K562 (cell line): ENCODE data around the gene ANKRD61. TPM values are rescaled to one million over a fixed set of nuclear protein-coding genes. Genes with fewer than 3 reads are reported as not detected.

ENCODE experiments used
- KDM4B ChIP-seq, 2 experiments: fragments of 450-650 bp in 1 of 2; sonication (generic) in 1 of 2; IDR thresholded peaks; 2 replicates each; pipeline ENCODE4 v1.6.1; 2016 to 2017; ENCODE audit warnings: borderline replicate concordance in 2 of 2, antibody characterized with exemption in 1 of 2, low read depth in 1 of 2, mild to moderate bottlenecking in 1 of 2
- KLF13 ChIP-seq: fragments of 450-650 bp; IDR thresholded peaks from 2 replicates; pipeline ENCODE4 v1.6.1; 2016; ENCODE audit warnings: missing genetic modification characterization, low read depth, mild to moderate bottlenecking, missing compliant biosample characterization, moderate library complexity, borderline replicate concordance
- MXI1 ChIP-seq: IDR thresholded peaks from 2 replicates; pipeline ENCODE4 v1.6.1; 2011; ENCODE audit warnings: low read depth, mild to moderate bottlenecking, improper control_type of control experiment, low read length
- POLR2A ChIP-seq: fragments of 450-650 bp; conservative IDR thresholded peaks from 2 replicates; pipeline ENCODE4 v1.6.1; 2016
- RNF219 ChIP-seq: fragments of 250-450 bp; sonication (Bioruptor Pico); IDR thresholded peaks from 2 replicates; pipeline ENCODE4 v1.5.0; 2022; ENCODE audit warnings: mild to moderate bottlenecking
- TARDBP ChIP-seq: fragments of 450-650 bp; IDR thresholded peaks from 2 replicates; pipeline ENCODE4 v1.6.1; 2016
- UBTF ChIP-seq, 2 experiments: IDR thresholded peaks; 2 replicates each; pipeline ENCODE4 v1.6.1; 2012; ENCODE audit warnings: improper control_type of control experiment in 2 of 2, low read depth in 2 of 2, low read length in 2 of 2, borderline replicate concordance in 1 of 2
- XRCC4 ChIP-seq: IDR thresholded peaks from one replicate; pipeline ENCODE4 v1.6.1; 2011; ENCODE audit not compliant: insufficient read depth, insufficient read length; ENCODE audit errors: extremely low read depth
- ZBTB43 ChIP-seq: sonication (generic); formaldehyde crosslinking; IDR thresholded peaks from 2 replicates; pipeline ENCODE4 v1.8.0; 2023; ENCODE audit warnings: mild to moderate bottlenecking, missing genetic modification reagents
- ZBTB5 ChIP-seq: fragments of 450-650 bp; IDR thresholded peaks from 2 replicates; pipeline ENCODE4 v1.6.1; 2017; ENCODE audit warnings: antibody characterized with exemption
- ZNF217 ChIP-seq: sonication (generic); formaldehyde crosslinking; IDR thresholded peaks from 2 replicates; pipeline ENCODE4 v1.8.0; 2022; ENCODE audit warnings: mild to moderate bottlenecking, missing genetic modification reagents
- ZNF655 ChIP-seq: fragments of 250-450 bp; sonication (Bioruptor Pico); IDR thresholded peaks from 2 replicates; pipeline ENCODE4 v1.5.0; 2021
- ZNF830 ChIP-seq: fragments of 250-450 bp; sonication (Bioruptor Pico); IDR thresholded peaks from 2 replicates; pipeline ENCODE4 v1.5.0; 2021; ENCODE audit warnings: mild to moderate bottlenecking
- polyA plus RNA-seq, 8 experiments: library from polyadenylated mRNA; depleted of rRNA in 4 of 8; stranded (reverse) in 5 of 8; unstranded in 3 of 8; fragments of >200 nt; fragmentation: Nextera tagmentation in 2 of 8; fragmentation: Illumina TruSeq in 1 of 8; extraction: Ambion mirVana in 2 of 8; extraction: Trizol in 1 of 8; gene quantifications; 2 replicates each; pipeline versions ENCODE4 v1.2.1 to v1.2.3, GENCODE V29; 2011 to 2014; ENCODE audit warnings: inconsistent platforms in 1 of 8, missing spikeins in 1 of 8
- total RNA-seq, 7 experiments: library from RNA; depleted of rRNA in 6 of 7; stranded (reverse); fragments of >200 nt in 6 of 7; fragmentation: Illumina TruSeq in 2 of 7; extraction: Trizol in 2 of 7; gene quantifications; 2 replicates each; pipeline versions ENCODE4 v1.2.1 to v1.2.3, GENCODE V29; 2011 to 2021; ENCODE audit warnings: low replicate concordance in 1 of 7

The ANKRD61 gene
- total and polyA plus RNA-seq, 9 of the 15 experiments (the other 6 are each of a cell fraction or from before 2014, with no cell fraction given), result 0.08 to 0.11 (median 0.09) TPM; not detected in 5

GRCh38 chr7:6008668-6009611 lies 22.2 kb upstream of the ANKRD61 start, which contains the start of the genes AIMP2 and PMS2 (continued):
- TF ChIP-seq POLR2A (peak; percentile 96), KLF13 (tag) (peak; percentile 80; the same call in 1 of the 2 replicates), ZNF217 (CRISPR knock-in tag) (no peak), MXI1 (peak; percentile 59; the same call in 1 of the 2 replicates), UBTF (IDR thresholded peaks at IDR 0.05; ENCODE audit: borderline replicate concordance in 1 of 2, low read depth in 2 of 2, low read length in 2 of 2) (no peak), RNF219 (CRISPR knock-in tag) (no peak), ZNF655 (CRISPR knock-in tag) (no peak), ZNF830 (CRISPR knock-in tag) (0 out of 2 replicates have a peak, but pooled peaks have one; percentile 60), TARDBP (peak; percentile 58; the same call in 1 of the 2 replicates), ZBTB43 (0 out of 2 replicates have a peak, but pooled peaks have one; percentile 26), ZBTB5 (no peak), KDM4B (IDR thresholded peaks at IDR 0.05; ENCODE audit: borderline replicate concordance in 2 of 2, low read depth in 1 of 2) (0 out of 4 replicates have a peak, but pooled peaks of 1 of the 2 experiments have one; percentile 23), XRCC4 (no peak)
